CD4-positive, alpha-beta T cell treated with Interleukin-21 for 1 hour (primary cell): ENCODE data around the gene ARRB1.

Experiments used
- DNase-seq: peaks from one replicate; pipeline ENCODE4 v3.0.0-alpha.2; 2020

ARRB1 gene

GRCh38 chr11:75244052-75244814 lies 107.2 kb downstream of the ARRB1 start:
- no peak for DNase-seq

GRCh38 chr11:75242722-75243600 lies 108.5 kb downstream of the ARRB1 start:
- no peak for DNase-seq

GRCh38 chr11:75241906-75242644 lies 109.4 kb downstream of the ARRB1 start:
- DNase-seq, result no peak

- DNase-seq, result peak; percentile 90
Measured at GRCh38 chr11:75241036-75241905, 110.2 kb downstream of the ARRB1 start.

GRCh38 chr11:75240311-75241035 lies 111.0 kb downstream of the ARRB1 start, which contains the start of gene TPBGL:
TSS of gene TPBGL (plus strand) at chr11:75240774. CDS start at chr11:75241050, 276 bp downstream.
- no peak for DNase-seq

GRCh38 chr11:75239531-75240290 lies 111.8 kb downstream of the ARRB1 start:
- DNase-seq, result no peak

- DNase-seq, result no peak
Measured at GRCh38 chr11:75238595-75239440, 112.6 kb downstream of the ARRB1 start.

- DNase-seq, result no peak
Measured at GRCh38 chr11:75237050-75237449, 114.4 kb downstream of the ARRB1 start.

GRCh38 chr11:75236062-75236461 lies 115.4 kb downstream of the ARRB1 start:
- DNase-seq, result no peak

- DNase-seq, result peak; percentile 27
Measured at GRCh38 chr11:75233754-75234172, 117.7 kb downstream of the ARRB1 start.

GRCh38 chr11:75230621-75231020 lies 120.8 kb downstream of the ARRB1 start:
- no peak for DNase-seq

GRCh38 chr11:75229466-75229865 lies 122.0 kb downstream of the ARRB1 start:
- DNase-seq, result no peak

- no peak for DNase-seq
Measured at GRCh38 chr11:75225794-75226193, 125.7 kb downstream of the ARRB1 start.

GRCh38 chr11:75223954-75224643 lies 127.4 kb downstream of the ARRB1 start:
- DNase-seq, result no peak

GRCh38 chr11:75219869-75220268 lies 131.6 kb downstream of the ARRB1 start:
- DNase-seq, result no peak

- no peak for DNase-seq
Measured at GRCh38 chr11:75214843-75215242, 136.6 kb downstream of the ARRB1 start.

GRCh38 chr11:75214411-75214821 lies 137.0 kb downstream of the ARRB1 start:
- DNase-seq, result peak; percentile 67
